Omental fat pad (tissue), 4 donors: Measurements from ENCODE around the gene SDK1. TPM values are rescaled to one million over a fixed set of nuclear protein-coding genes. Genes with fewer than 3 reads are reported as not detected.

Experiments used
- ATAC-seq: fragments of 150-250 bp; one replicate; pipeline ENCODE4 v1.9.1; 2016; ENCODE audit warnings: mild to moderate bottlenecking, moderate library complexity; ENCODE audit not compliant: low FRiP score
- DNase-seq: peaks from one replicate; pipeline ENCODE4 v3.0.0-alpha.2; 2019; ENCODE audit warnings: low spot score
- CTCF ChIP-seq, 3 donors: fragments of 450-650 bp; IDR thresholded peaks; one replicate each; pipeline ENCODE4 v1.5.1; 2016 to 2017; ENCODE audit warnings: antibody characterized with exemption in 3 of 3, mild to moderate bottlenecking in 3 of 3, moderate library complexity in 2 of 3
- total RNA-seq, 4 donors: library from RNA; depleted of rRNA; stranded (reverse); fragments of >200 nt; gene quantifications; one replicate each; pipeline ENCODE4 v1.1.0, GENCODE V29; 2016

Gene SDK1
- total RNA-seq, 4 donors from 2014 or later: 2.5 to 14.7 (median 5.4) TPM

GRCh38 chr7:4144811-4145510, 843.9 kb downstream of the SDK1 start:
- no peak for TF ChIP-seq CTCF (IDR thresholded peaks at IDR 0.05)
- ATAC-seq (no peak), DNase-seq (no peak)

DNA sequence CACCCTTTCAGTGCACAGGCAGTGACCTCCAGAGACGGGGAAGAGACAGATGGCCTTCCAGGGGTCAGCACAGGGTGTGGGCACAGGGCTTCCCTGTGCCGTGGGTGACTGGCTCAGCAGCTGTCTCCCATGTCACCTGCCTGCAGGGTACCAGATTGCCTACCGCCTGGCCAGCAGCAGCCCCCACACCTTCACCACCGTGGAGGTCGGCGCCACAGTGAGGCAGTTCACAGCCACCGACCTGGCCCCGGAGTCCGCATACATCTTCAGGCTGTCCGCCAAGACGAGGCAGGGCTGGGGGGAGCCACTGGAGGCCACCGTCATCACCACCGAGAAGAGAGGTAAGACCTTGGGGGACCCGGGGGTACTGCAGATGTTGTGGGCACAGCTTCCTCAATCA, 844.5 kb downstream of the SDK1 start:
- DNase-seq (no peak), ATAC-seq (no peak)
- TF ChIP-seq CTCF (IDR thresholded peaks at IDR 0.05): no peak

DNA sequence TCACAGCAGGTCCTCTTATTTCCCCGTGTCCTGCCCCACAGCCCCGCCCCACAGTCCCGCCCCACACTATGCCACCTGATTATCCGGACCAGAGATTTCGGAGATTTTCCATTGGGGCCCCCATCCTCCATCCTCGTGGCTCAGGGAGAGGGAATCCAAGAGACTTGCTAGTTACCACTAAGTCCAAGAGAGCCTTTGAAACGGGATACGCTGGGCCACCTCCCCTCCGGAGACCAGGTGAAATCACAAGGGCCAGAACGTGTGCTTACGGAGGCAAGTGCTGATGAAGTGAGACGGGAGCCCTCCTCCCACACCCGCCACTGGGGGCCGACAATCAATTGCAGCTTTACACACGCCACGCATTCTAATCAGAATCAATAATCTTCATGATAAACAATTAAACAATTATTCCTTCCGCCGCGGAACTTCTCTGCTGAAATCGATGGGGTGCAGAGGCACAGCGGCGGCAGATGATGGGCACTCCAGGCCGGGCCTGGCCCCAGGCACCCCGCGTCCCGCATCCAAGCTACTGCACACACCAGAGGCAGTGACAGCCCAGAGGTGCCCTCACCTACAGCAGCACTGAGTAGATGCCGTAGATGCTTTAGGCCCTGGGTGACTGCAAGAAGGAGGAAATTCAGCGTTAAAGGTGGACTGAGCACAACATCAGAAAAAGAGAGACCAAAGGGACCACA, 847.0 kb downstream of the SDK1 start:
- ATAC-seq (no peak), DNase-seq (no peak)
- no peak for TF ChIP-seq CTCF (IDR thresholded peaks at IDR 0.05)

DNA sequence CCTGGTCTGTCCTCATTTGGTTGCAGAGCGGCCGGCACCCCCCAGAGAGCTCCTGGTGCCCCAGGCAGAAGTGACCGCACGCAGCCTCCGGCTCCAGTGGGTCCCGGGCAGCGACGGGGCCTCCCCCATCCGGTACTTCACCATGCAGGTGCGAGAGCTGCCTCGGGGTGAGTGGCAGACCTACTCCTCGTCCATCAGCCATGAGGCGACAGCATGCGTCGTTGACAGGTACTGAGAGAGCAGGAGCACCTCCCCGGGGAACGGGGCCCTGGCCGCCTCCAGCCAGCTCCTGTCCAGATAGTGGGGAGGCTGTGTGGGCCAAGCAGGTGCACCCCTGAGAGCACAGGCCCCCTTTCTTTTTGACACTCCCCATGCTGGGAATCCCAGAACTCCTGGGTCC, 848.2 kb downstream of the SDK1 start:
- no peak for TF ChIP-seq CTCF (IDR thresholded peaks at IDR 0.05)
- no peak for ATAC-seq
- no peak for DNase-seq

GRCh38 chr7:4149645-4150044, 848.6 kb downstream of the SDK1 start:
- DNase-seq: no peak
- ATAC-seq: no peak
- TF ChIP-seq CTCF (IDR thresholded peaks at IDR 0.05): no peak

- TF ChIP-seq CTCF (IDR thresholded peaks at IDR 0.05): no peak
- no peak for ATAC-seq
- no peak for DNase-seq
These were observed 849.7 kb downstream of the SDK1 start for GRCh38 chr7:4150731-4151130.

DNA sequence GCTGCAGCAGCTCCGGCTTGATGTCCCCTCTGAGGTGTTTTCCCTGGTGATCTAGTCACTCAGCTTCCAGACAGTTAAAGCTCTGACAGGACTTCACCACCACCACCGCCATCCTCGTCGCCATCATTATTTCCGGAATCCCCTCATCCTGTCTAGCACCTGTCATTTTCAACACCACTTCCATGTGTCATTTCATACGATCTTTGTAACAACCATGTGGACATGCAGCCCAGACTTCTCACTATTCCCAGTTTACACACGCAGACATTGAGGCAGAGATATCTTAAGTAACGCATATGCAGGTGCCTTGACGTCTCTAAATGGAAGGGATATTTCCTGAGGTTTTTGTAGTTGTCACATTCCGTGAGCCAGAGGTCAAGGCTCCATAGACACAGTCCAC, 850.5 kb downstream of the SDK1 start:
- ATAC-seq (no peak), DNase-seq (no peak)
- no peak for TF ChIP-seq CTCF (IDR thresholded peaks at IDR 0.05)
